Tibial nerve (tissue), 4 donors: ENCODE measurements around the gene MPP2.
"Not testable (repeated sequence)": the region's sequence is repeated elsewhere in the genome, so short reads cannot be mapped to it uniquely, and the experiment has no call there.

ENCODE experiments used
- EP300 ChIP-seq, 2 donors: sonication (generic); formaldehyde crosslinking; IDR thresholded peaks; one replicate each; pipeline ENCODE4 v1.6.1; 2017; ENCODE audit warnings: antibody characterized with exemption in 2 of 2, mild to moderate bottlenecking in 1 of 2
- POLR2A ChIP-seq, 2 donors: fragments of 450-650 bp; IDR thresholded peaks; one replicate each; pipeline ENCODE4 v1.6.1; 2017; ENCODE audit warnings: antibody characterized with exemption in 2 of 2, mild to moderate bottlenecking in 2 of 2, moderate library complexity in 2 of 2
- TF ChIP-seq, protein P1 (sequence below), 5 experiments: fragments of 200-600 bp in 3 of 5; fragments of 450-650 bp in 2 of 5; sonication (generic) in 3 of 5; IDR thresholded peaks; one replicate each; pipeline ENCODE4 v1.5.1; 2016 to 2019; ENCODE audit warnings: antibody characterized with exemption in 5 of 5, mild to moderate bottlenecking in 3 of 5, moderate library complexity in 2 of 5

DNA sequence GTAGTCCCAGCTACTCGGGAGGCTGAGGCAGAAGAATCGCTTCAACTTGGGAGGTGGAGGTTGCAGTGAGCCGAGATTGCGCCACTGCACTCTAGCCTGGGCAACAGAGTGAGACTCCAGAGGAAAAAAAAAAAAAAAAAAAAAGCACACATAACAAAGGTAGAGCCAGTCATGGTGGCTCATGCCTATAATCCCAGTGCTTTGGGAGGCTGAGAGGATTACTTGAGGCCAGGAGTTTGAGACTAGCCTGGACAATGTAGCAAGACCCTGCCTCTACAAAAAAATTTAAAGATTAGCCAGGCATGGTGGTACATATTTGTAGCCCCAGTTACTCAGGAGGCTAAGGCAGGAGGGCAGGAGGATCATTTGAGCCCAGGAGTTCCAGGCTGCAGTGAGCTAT, 12.8 kb downstream of the MPP2 start:
- TF ChIP-seq, protein P1, sequence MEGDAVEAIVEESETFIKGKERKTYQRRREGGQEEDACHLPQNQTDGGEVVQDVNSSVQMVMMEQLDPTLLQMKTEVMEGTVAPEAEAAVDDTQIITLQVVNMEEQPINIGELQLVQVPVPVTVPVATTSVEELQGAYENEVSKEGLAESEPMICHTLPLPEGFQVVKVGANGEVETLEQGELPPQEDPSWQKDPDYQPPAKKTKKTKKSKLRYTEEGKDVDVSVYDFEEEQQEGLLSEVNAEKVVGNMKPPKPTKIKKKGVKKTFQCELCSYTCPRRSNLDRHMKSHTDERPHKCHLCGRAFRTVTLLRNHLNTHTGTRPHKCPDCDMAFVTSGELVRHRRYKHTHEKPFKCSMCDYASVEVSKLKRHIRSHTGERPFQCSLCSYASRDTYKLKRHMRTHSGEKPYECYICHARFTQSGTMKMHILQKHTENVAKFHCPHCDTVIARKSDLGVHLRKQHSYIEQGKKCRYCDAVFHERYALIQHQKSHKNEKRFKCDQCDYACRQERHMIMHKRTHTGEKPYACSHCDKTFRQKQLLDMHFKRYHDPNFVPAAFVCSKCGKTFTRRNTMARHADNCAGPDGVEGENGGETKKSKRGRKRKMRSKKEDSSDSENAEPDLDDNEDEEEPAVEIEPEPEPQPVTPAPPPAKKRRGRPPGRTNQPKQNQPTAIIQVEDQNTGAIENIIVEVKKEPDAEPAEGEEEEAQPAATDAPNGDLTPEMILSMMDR (IDR thresholded peaks at IDR 0.05): not testable (repeated sequence)
- TF ChIP-seq EP300, POLR2A (IDR thresholded peaks at IDR 0.05): not testable (repeated sequence)
